GM12875 (cell line): Measurements from ENCODE around the gene SPDYE4.

ENCODE experiments used
- H3K4me3 ChIP-seq: one replicate; pipeline ENCODE4 v1.5.1; 2011; ENCODE audit warnings: low read depth, low read length, control low read depth
- TF ChIP-seq, protein P1 (sequence below): IDR thresholded peaks from 2 replicates; pipeline ENCODE4 v1.5.1; 2011; ENCODE audit warnings: low read depth, mild to moderate bottlenecking, control low read depth, inconsistent platforms, low read length, moderate library complexity, borderline replicate concordance; ENCODE audit not compliant: insufficient read depth

SPDYE4 gene

DNA sequence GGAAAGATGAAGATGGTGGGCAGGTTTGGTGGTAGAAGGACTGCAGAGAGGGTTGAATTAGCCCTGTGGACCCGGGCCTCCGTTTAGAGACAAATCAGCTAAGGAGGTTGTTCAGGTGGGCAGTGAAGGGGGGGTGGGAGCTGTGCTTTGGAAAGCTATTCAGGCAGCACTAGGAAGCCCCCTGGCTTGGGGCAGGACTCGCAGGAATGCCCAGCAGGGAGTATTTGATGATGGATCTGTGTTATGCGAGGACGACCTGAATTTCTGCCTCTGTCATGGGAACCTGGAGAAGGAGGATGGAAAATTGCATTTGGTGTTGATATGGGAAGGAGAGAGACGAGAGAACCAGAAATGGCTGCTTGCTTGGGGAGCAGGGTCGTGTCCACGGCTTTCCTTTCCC lies 3.5 kb downstream of the SPDYE4 start:
- H3K4me3 ChIP-seq: no peak overlapping the region
- TF ChIP-seq, protein P1, sequence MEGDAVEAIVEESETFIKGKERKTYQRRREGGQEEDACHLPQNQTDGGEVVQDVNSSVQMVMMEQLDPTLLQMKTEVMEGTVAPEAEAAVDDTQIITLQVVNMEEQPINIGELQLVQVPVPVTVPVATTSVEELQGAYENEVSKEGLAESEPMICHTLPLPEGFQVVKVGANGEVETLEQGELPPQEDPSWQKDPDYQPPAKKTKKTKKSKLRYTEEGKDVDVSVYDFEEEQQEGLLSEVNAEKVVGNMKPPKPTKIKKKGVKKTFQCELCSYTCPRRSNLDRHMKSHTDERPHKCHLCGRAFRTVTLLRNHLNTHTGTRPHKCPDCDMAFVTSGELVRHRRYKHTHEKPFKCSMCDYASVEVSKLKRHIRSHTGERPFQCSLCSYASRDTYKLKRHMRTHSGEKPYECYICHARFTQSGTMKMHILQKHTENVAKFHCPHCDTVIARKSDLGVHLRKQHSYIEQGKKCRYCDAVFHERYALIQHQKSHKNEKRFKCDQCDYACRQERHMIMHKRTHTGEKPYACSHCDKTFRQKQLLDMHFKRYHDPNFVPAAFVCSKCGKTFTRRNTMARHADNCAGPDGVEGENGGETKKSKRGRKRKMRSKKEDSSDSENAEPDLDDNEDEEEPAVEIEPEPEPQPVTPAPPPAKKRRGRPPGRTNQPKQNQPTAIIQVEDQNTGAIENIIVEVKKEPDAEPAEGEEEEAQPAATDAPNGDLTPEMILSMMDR: no peak

GRCh38 chr17:8753976-8754440 lies 4.3 kb downstream of the SPDYE4 start:
- H3K4me3 ChIP-seq: no peak overlapping the region

DNA sequence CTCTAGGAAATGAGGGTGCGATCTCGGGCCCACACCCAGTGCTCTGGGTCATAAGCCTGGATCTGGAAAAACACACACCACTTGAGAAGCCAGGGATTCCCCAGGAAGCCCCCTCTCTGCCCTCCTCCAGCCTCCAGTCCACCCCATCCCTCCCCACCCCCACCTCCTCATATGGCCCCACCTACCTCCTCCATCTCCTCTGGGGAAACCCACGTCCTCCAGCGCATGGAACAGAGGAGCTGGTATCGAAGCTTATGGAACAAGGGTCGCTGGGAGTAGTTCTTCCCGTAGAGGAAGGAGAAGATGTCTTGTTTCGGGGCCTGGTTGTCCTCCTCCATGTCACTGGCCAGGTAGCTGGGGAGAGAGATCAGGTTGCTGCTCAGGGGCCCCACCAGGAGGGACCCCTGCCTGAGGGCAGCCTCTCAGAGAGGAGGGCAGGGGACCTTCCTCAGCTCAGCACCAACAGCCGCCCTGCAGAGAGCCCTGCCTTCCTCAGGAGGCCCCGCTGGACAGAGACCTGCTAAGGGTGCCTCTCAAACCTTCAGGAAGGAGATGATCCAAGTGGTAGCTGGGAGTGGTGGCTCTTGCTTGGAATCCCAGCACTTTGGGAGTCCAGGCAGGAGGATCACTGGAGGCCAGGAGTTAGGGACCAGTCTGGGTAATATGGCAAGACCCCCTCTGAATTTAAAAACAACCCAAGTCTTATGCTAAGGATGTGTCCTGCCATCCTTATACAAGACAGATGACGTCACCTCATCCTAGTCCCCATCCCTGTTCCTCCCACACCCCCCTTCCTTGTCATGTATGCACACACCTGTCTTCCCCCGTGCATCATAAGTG lies 5.0 kb downstream of the SPDYE4 start:
- TF ChIP-seq, protein P1: no peak
- no peak overlapping the region for H3K4me3 ChIP-seq

More at GRCh38 chr17:8753976-8754440, 4.3 kb downstream of the SPDYE4 start:
- TF ChIP-seq, protein P1: peak; percentile 49; the same call in 1 of the 2 replicates

DNA sequence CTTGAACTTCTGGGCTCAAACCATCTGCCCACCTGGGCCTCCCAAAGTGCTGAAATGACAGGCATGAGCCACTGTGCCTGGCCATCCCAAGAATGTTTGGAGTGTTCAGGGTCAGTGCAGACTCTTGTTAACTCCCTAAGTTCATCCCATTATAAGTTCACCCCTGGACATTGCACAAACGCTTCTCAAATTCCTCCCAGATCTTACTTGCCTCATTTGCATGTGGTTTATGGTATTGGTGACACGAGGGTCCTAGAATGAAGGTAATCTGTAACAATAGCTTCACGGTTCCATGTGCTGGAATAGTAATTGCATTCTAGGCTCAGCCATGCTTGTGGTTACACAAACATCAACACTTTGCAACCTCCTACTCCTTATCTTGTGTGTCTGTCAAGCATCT lies 8.7 kb downstream of the SPDYE4 start:
- TF ChIP-seq, protein P1: no peak
- no peak overlapping the region for H3K4me3 ChIP-seq

DNA sequence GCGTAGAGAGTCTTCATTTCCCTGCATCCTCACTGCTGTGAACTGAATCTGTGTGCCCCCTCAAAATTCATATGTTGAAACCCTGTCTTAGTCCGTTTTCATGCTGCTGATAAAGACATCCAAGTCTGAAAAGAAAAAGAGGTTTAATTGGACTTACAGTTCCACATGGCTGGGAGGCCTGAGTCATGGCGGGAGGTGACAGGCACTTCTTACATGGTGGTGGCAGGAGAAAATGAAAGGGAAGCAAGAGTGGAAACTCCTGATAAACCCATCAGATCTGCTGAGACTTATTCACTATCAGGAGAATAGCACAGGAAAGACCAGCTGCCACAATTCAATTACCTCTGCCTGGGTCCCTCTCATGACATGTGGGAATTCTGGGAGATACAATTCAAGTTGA lies 10.6 kb downstream of the SPDYE4 start:
- TF ChIP-seq, protein P1: no peak
- no peak overlapping the region for H3K4me3 ChIP-seq

DNA sequence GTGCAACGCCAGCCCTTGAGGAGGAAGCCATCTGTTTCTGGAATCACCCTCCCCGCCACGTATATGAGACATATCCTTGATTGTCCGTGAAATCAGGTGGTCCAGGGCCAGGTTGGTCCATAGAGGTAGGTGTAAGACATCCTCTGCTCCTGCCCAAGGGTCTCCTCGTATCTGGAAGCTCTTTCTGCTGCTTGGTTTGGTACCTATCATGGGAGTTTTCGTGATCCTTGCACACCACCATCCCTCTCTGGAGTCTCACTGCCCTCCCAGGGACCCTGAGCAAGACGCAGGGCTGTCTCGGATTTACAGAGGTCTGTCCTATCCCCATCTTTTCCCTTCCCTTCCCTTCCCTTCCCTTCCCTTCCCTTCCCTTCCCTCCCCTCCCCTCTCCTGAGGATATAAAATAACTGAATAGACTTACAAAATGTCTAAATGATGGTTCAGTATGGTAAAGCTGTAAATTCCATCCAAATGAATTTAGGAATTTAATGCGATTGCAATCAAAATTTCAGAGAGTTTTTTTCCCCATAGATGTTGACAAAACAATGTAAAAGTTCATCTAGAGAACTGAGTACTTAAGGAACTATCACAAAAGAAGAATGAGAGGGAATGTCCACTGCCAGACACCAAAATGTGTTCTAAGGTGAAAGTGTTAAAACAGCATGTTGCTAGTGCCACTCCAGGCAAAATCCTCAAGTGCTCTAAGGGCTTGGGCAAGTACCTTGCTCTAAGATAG lies 11.7 kb downstream of the SPDYE4 start:
- TF ChIP-seq, protein P1: no peak
- H3K4me3 ChIP-seq: peak overlapping the region; percentile 49
